OCI-LY7 (cell line): ENCODE measurements around the gene EXOC6B. TPM values are rescaled to one million over a fixed set of nuclear protein-coding genes. Genes with fewer than 3 reads are reported as not detected.

Experiments
- BruUV-seq: library from RNA; stranded (reverse); fragments of 400-500 nt; replicated peaks from 2 replicates; lab custom pipeline; 2021; lab: Mats Ljungman, UMichigan
- CTCF ChIA-PET: fragments of 300-600 bp; sonication (Branson Sonifier 250); formaldehyde crosslinking; loops from one replicate; lab custom pipeline; 2022; ENCODE audit warnings: antibody characterized with exemption; ENCODE audit not compliant: unreplicated experiment; lab: Charles Lee
- POLR2A ChIA-PET: fragments of 300-600 bp; sonication (Branson Sonifier 250); formaldehyde crosslinking; loops from one replicate; lab custom pipeline; 2022; ENCODE audit warnings: antibody characterized with exemption; lab: Charles Lee
- DNase-seq: peaks from one replicate; pipeline ENCODE4 v3.0.0-alpha.2; 2015; ENCODE audit warnings: low spot score
- H2AFZ ChIP-seq: fragments of 200-600 bp; sonication (generic), shearing (Covaris generic); 2 replicates; pipeline ENCODE4 v1.6.1; 2014; ENCODE audit warnings: mild to moderate bottlenecking, antibody characterized with exemption, low read length, moderate library complexity
- H3K27ac ChIP-seq: fragments of 200-600 bp; sonication (generic); 2 replicates; pipeline ENCODE4 v1.5.1; 2014; ENCODE audit warnings: mixed run types, low read depth, mild to moderate bottlenecking, moderate library complexity, low read length, inconsistent platforms; ENCODE audit not compliant: poor library complexity, severe bottlenecking
- H3K36me3 ChIP-seq: fragments of 200-600 bp; sonication (generic); 2 replicates; pipeline ENCODE4 v1.6.1; 2014; ENCODE audit warnings: mild to moderate bottlenecking, antibody characterized with exemption, low read length, moderate library complexity, mixed read lengths; ENCODE audit not compliant: insufficient read depth
- H3K4me1 ChIP-seq: fragments of 200-600 bp; sonication (generic); 2 replicates; pipeline ENCODE4 v1.5.1; 2014; ENCODE audit warnings: mild to moderate bottlenecking, low read length; ENCODE audit not compliant: insufficient read depth, poor library complexity, severe bottlenecking
- H3K4me2 ChIP-seq: fragments of 200-600 bp; sonication (generic); 2 replicates; pipeline ENCODE4 v1.6.1; 2014; ENCODE audit warnings: mild to moderate bottlenecking, low read length
- H3K4me3 ChIP-seq: fragments of 200-600 bp; sonication (generic); 2 replicates; pipeline ENCODE4 v1.5.1; 2014; ENCODE audit warnings: mild to moderate bottlenecking, low read depth, low read length; ENCODE audit not compliant: poor library complexity, severe bottlenecking
- H3K79me2 ChIP-seq: fragments of 200-600 bp; sonication (generic); 2 replicates; pipeline ENCODE4 v1.6.1; 2016; ENCODE audit warnings: low read depth, mild to moderate bottlenecking, low read length, moderate library complexity, mixed read lengths; ENCODE audit not compliant: insufficient read depth
- H3K9me2 ChIP-seq: fragments of 200-600 bp; sonication (generic); 2 replicates; pipeline ENCODE4 v1.6.1; 2016; ENCODE audit warnings: mild to moderate bottlenecking, low read length, mixed read lengths; ENCODE audit not compliant: insufficient read depth
- H3K9me3 ChIP-seq: fragments of 200-600 bp; sonication (generic); 2 replicates; pipeline ENCODE4 v1.6.1; 2014; ENCODE audit warnings: mild to moderate bottlenecking, mixed run types, low read length, mixed read lengths
- H4K20me1 ChIP-seq: fragments of 200-600 bp; sonication (generic); 2 replicates; pipeline ENCODE4 v1.6.1; 2014; ENCODE audit warnings: mild to moderate bottlenecking, antibody characterized with exemption, low read length, moderate library complexity, mixed read lengths; ENCODE audit not compliant: insufficient read depth
- CTCF ChIP-seq: fragments of 200-600 bp; sonication (generic); conservative IDR thresholded peaks from 2 replicates; pipeline ENCODE4 v1.5.1; 2014; ENCODE audit warnings: mild to moderate bottlenecking, antibody characterized with exemption, low read length, moderate library complexity, mixed read lengths
- EZH2phosphoT487 ChIP-seq: fragments of 200-600 bp; sonication (generic); IDR thresholded peaks from 2 replicates; pipeline ENCODE4 v1.6.1; 2018; ENCODE audit warnings: low read depth, borderline replicate concordance, mild to moderate bottlenecking, mixed run types, antibody characterized with exemption, low read length, moderate library complexity, mixed read lengths
- intact Hi-C: fragments of 100-400 bp; cut with micrococcal nuclease; formaldehyde crosslinking; loops from one replicate; pipeline ENCODE4 v1.10.0; 2022; ENCODE audit not compliant: unreplicated experiment
- total RNA-seq, 2 experiments: library from RNA; depleted of rRNA in 1 of 2; stranded (reverse); fragments of >200 nt in 1 of 2; shearing (Covaris generic) in 1 of 2; gene quantifications; 2 replicates each; pipeline ENCODE4 v1.2.3, GENCODE V29; 2014 to 2022

The EXOC6B gene
- total RNA-seq, 2 experiments from 2014 or later = 5.1 TPM; not detected in 1

- no peak overlapping the region for H3K4me2 ChIP-seq
- BruUV-seq = no TSS peak
- no peak overlapping the region for H3K4me3 ChIP-seq
- no peak for TF ChIP-seq EZH2phosphoT487
- no peak for TF ChIP-seq CTCF
- no peaks in the 10 kb centered on the region for H3K79me2 ChIP-seq
- intact Hi-C loops = no loop called here
- H3K9me2 ChIP-seq = no peaks in the 10 kb centered on the region
- H3K4me1 ChIP-seq = no peaks in the 10 kb centered on the region
- no peaks in the 10 kb centered on the region for H3K9me3 ChIP-seq
- H3K27ac ChIP-seq = no peak overlapping the region
- no peak overlapping the region for H2AFZ ChIP-seq
- no peaks in the 10 kb centered on the region for H4K20me1 ChIP-seq
- POLR2A ChIA-PET = interaction anchor here (0.7 kb wide), 1 partner anchor 65 kb away, joined by 3 read pairs; no protein-coding TSS in a partner anchor
- no peak for DNase-seq
- H3K36me3 ChIP-seq = no peaks in the 10 kb centered on the region
- CTCF ChIA-PET = no interaction called here
Measured at GRCh38 chr2:72431737-72432136, 394.1 kb downstream of the EXOC6B start.

- DNase-seq = no peak
Measured at GRCh38 chr2:72427022-72427861, 398.6 kb downstream of the EXOC6B start.

More at GRCh38 chr2:72427022-72427861, 398.6 kb downstream of the EXOC6B start:
- CTCF ChIA-PET = no interaction called here
- intact Hi-C loops = no loop called here
- Histone ChIP-seq H3K4me1 (no peaks in the 10 kb centered on the region), H4K20me1 (no peaks in the 10 kb centered on the region), H3K36me3 (no peaks in the 10 kb centered on the region), H3K27ac (no peak overlapping the region), H3K9me2 (no peaks in the 10 kb centered on the region), H3K79me2 (no peaks in the 10 kb centered on the region), H2AFZ (no peak overlapping the region), H3K4me2 (no peak overlapping the region), H3K9me3 (no peaks in the 10 kb centered on the region), H3K4me3 (no peak overlapping the region)
- no TSS peak for BruUV-seq
- TF ChIP-seq EZH2phosphoT487 (no peak), CTCF (no peak)
- POLR2A ChIA-PET = interaction anchor here (0.8 kb wide), 1 partner anchor 13 kb away, joined by 3 read pairs; no protein-coding TSS in a partner anchor
